ENCODE results near the gene ASS1. TPM values are rescaled to one million over a fixed set of nuclear protein-coding genes. Genes with fewer than 3 reads are reported as not detected.

Gene ASS1
- total RNA-seq, 6 donors from 2014 or later, result 31.4 to 104 (median 66.3) TPM

GRCh38 chr9:130443840-130444492, 795 bp upstream of the ASS1 start:
- H3K36me3 ChIP-seq, result no peaks in the 10 kb centered on the region
- DNase-seq (no peak), ATAC-seq (ENCODE audit: low FRiP score in 2 of 2) (no peak)
- TF ChIP-seq, protein P1, sequence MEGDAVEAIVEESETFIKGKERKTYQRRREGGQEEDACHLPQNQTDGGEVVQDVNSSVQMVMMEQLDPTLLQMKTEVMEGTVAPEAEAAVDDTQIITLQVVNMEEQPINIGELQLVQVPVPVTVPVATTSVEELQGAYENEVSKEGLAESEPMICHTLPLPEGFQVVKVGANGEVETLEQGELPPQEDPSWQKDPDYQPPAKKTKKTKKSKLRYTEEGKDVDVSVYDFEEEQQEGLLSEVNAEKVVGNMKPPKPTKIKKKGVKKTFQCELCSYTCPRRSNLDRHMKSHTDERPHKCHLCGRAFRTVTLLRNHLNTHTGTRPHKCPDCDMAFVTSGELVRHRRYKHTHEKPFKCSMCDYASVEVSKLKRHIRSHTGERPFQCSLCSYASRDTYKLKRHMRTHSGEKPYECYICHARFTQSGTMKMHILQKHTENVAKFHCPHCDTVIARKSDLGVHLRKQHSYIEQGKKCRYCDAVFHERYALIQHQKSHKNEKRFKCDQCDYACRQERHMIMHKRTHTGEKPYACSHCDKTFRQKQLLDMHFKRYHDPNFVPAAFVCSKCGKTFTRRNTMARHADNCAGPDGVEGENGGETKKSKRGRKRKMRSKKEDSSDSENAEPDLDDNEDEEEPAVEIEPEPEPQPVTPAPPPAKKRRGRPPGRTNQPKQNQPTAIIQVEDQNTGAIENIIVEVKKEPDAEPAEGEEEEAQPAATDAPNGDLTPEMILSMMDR (IDR thresholded peaks at IDR 0.05), result no peak
- TF ChIP-seq EP300 (IDR thresholded peaks at IDR 0.05) (no peak), POLR2AphosphoS5 (IDR thresholded peaks at IDR 0.05) (no peak), POLR2A (IDR thresholded peaks at IDR 0.05) (no peak)
- peaks cover 33 to 48% (median 39%) of the 10 kb centered on the region in 4 donors for H3K4me1 ChIP-seq
- peak overlapping the region in 3 of 4 donors; percentile 75 to 86 (median 85) for H3K27ac ChIP-seq
- peaks cover 4 to 16% (median 9%) of the 10 kb centered on the region in 4 donors for H3K9me3 ChIP-seq
- 52 to 60% methylated on average over 10 to 12 of the region's 14 CpGs for WGBS, 2 donors
- H3K27me3 ChIP-seq, result no peaks in the 10 kb centered on the region
- peak overlapping the region in 3 of 4 donors; percentile 56 to 68 (median 63) for H3K4me3 ChIP-seq

GRCh38 chr9:130445268-130445983, 665 bp downstream of the ASS1 start:
- Histone ChIP-seq H3K36me3 (no peaks in the 10 kb centered on the region), H3K4me1 (peaks cover 45 to 49% (median 47%) of the 10 kb centered on the region in 4 donors), H3K4me3 (peak overlapping the region; percentile 56 to 70 (median 66)), H3K27ac (peak overlapping the region; percentile 75 to 86 (median 82)), H3K27me3 (no peaks in the 10 kb centered on the region), H3K9me3 (peaks cover 4 to 16% (median 9%) of the 10 kb centered on the region in 4 donors)
- 4 to 6% methylated on average over 12 to 27 of the region's 30 CpGs for WGBS, 2 donors
- peak; percentile 41 to 61 for ATAC-seq (ENCODE audit: low FRiP score in 2 of 2)
- TF ChIP-seq EP300 (IDR thresholded peaks at IDR 0.05) (no peak), POLR2AphosphoS5 (IDR thresholded peaks at IDR 0.05) (peak; percentile 36 to 56)
- TF ChIP-seq, protein P1 (IDR thresholded peaks at IDR 0.05), result peak in 3 of 6 experiments; percentile 19 to 24 (median 20)
- DNase-seq, result peak; percentile 82 to 87

DNA sequence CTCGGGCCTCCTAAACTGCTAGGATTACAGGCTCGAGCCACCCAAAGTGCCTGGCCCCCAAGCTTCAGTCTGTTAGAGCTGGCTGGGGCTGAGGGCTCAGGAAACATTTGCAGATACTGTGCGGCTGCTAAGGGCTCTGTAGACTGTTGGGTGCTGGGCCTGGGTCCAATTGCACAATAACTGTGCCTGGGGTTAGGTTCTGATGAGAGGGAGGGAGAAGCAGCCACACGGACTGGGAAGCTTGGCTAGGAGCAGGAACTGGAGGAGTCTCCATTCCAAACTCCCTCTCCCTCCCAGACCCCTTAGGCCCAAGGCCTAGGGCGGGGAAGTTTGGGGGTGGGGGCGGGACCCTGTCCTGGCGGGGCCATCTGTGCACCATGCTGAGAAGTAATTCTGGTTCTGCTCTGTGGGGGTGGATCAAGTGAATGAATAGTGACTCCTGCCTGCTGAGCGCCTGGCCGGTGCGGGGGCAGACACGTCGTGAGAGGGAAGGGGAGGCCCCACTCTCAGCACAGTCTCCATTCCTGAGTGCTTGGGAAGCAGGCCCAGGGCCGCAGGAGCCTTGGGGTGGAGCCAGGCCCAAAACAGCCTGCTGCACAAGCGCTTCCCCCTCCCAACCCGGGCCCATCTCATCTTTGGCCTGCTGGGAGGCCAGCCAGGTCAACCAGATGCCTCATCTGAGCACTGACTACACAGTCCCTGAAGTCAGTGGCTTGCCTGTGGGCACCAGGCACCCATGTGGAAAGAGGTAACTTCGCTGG, 1.5 kb downstream of the ASS1 start:
- H3K27ac ChIP-seq, result peak overlapping the region; percentile 75 to 86 (median 82)
- peaks cover 53 to 57% (median 55%) of the 10 kb centered on the region in 4 donors for H3K4me1 ChIP-seq
- 53 to 67% methylated on average over 6 to 16 of the region's 16 CpGs for WGBS, 2 donors
- ATAC-seq (ENCODE audit: low FRiP score in 2 of 2) (peak; percentile 55 to 83), DNase-seq (peak; percentile 80 to 87)
- no peaks in the 10 kb centered on the region for H3K27me3 ChIP-seq
- no peaks in the 10 kb centered on the region for H3K36me3 ChIP-seq
- no peak for TF ChIP-seq POLR2A (IDR thresholded peaks at IDR 0.05)
- no peak for TF ChIP-seq EP300 (IDR thresholded peaks at IDR 0.05)
- no peak for TF ChIP-seq POLR2AphosphoS5 (IDR thresholded peaks at IDR 0.05)
- TF ChIP-seq, protein P1 (IDR thresholded peaks at IDR 0.05), result no peak
- peaks cover 0 to 8% (median 3%) of the 10 kb centered on the region in 4 donors for H3K9me3 ChIP-seq
- H3K4me3 ChIP-seq, result peak overlapping the region in 3 of 4 donors; percentile 56 to 68 (median 63)

GRCh38 chr9:130447193-130447816, 2.5 kb downstream of the ASS1 start:
- no peaks in the 10 kb centered on the region for H3K9me3 ChIP-seq
- peaks cover 62 to 67% (median 64%) of the 10 kb centered on the region in 4 donors for H3K4me1 ChIP-seq
- peak overlapping the region in 1 of 4 donors; percentile 10 for H3K4me3 ChIP-seq
- H3K27me3 ChIP-seq, result no peaks in the 10 kb centered on the region
- peak overlapping the region in 3 of 4 donors; percentile 75 to 86 (median 85) for H3K27ac ChIP-seq
- H3K36me3 ChIP-seq, result no peaks in the 10 kb centered on the region
- WGBS, 2 donors, result 79 to 85% methylated on average over 9 to 10 of the region's 12 CpGs
- TF ChIP-seq POLR2AphosphoS5 (IDR thresholded peaks at IDR 0.05) (no peak), POLR2A (IDR thresholded peaks at IDR 0.05) (no peak), EP300 (IDR thresholded peaks at IDR 0.05) (no peak)
- TF ChIP-seq, protein P1 (IDR thresholded peaks at IDR 0.05), result no peak
- DNase-seq (peak in 1 of 2 donors; percentile 42), ATAC-seq (ENCODE audit: low FRiP score in 2 of 2) (no peak)
